Neural progenitor cell (in vitro differentiated cells): Measurements from ENCODE around the gene ANGPTL8. TPM values are rescaled to one million over a fixed set of nuclear protein-coding genes. Genes with fewer than 3 reads are reported as not detected.

ENCODE experiments used
- DNase-seq: peaks from one replicate; pipeline ENCODE4 v3.0.0-alpha.2; 2016; ENCODE audit warnings: low spot score
- H2AFZ ChIP-seq: fragments of 200-600 bp; sonication (generic); replicated peaks from 2 replicates; pipeline ENCODE4 v1.6.1; 2016; ENCODE audit warnings: antibody characterized with exemption
- H3F3A ChIP-seq: fragments of 200-600 bp; sonication (generic); 2 replicates; pipeline ENCODE4 v1.6.1; 2016; ENCODE audit warnings: antibody characterized with exemption, low read depth
- H3K27ac ChIP-seq: fragments of 200-600 bp; sonication (generic); 2 replicates; pipeline ENCODE4 v1.5.1; 2016; ENCODE audit warnings: mild to moderate bottlenecking
- H3K27me3 ChIP-seq: fragments of 200-600 bp; sonication (generic); 2 replicates; pipeline ENCODE4 v1.6.1; 2016; ENCODE audit warnings: mild to moderate bottlenecking, moderate library complexity
- H3K36me3 ChIP-seq: fragments of 200-600 bp; sonication (generic); 2 replicates; pipeline ENCODE4 v1.5.1; 2016
- H3K4me1 ChIP-seq: fragments of 200-600 bp; sonication (generic); 2 replicates; pipeline ENCODE4 v1.6.1; 2016; ENCODE audit warnings: mixed run types
- H3K4me2 ChIP-seq: fragments of 200-600 bp; sonication (generic); 2 replicates; pipeline ENCODE4 v1.6.1; 2016
- H3K4me3 ChIP-seq: fragments of 200-600 bp; sonication (generic); 2 replicates; pipeline ENCODE4 v1.5.1; 2016
- H3K79me2 ChIP-seq: fragments of 200-600 bp; sonication (generic); 2 replicates; pipeline ENCODE4 v1.6.1; 2016; ENCODE audit warnings: low read depth
- H3K9ac ChIP-seq: fragments of 200-600 bp; sonication (generic); 2 replicates; pipeline ENCODE4 v1.6.1; 2016
- H3K9me3 ChIP-seq: fragments of 200-600 bp; sonication (generic); 2 replicates; pipeline ENCODE4 v1.5.1; 2016; ENCODE audit warnings: low read depth
- H4K20me1 ChIP-seq: fragments of 200-600 bp; sonication (generic); 2 replicates; pipeline ENCODE4 v1.6.1; 2016; ENCODE audit warnings: low read depth
- H3K27ac Mint-ChIP-seq: 3 replicates; pipeline ENCODE4 v1.8.0; 2021; ENCODE audit warnings: mixed read lengths
- H3K27me3 Mint-ChIP-seq: 2 replicates; pipeline ENCODE4 v1.8.0; 2022; ENCODE audit warnings: low read depth, mild to moderate bottlenecking, inconsistent platforms, moderate library complexity, mixed read lengths; ENCODE audit not compliant: insufficient read depth
- H3K36me3 Mint-ChIP-seq: 3 replicates; pipeline ENCODE4 v1.8.0; 2021; ENCODE audit warnings: mixed read lengths
- H3K4me1 Mint-ChIP-seq: 3 replicates; pipeline ENCODE4 v1.8.0; 2021; ENCODE audit warnings: mixed read lengths
- H3K4me3 Mint-ChIP-seq: 3 replicates; pipeline ENCODE4 v1.8.0; 2021; ENCODE audit warnings: mild to moderate bottlenecking, moderate library complexity, mixed read lengths
- H3K9me3 Mint-ChIP-seq: 3 replicates; pipeline ENCODE4 v1.8.0; 2020; ENCODE audit warnings: mixed read lengths
- EZH2 ChIP-seq: fragments of 200-600 bp; sonication (generic); IDR thresholded peaks from 2 replicates; pipeline ENCODE4 v1.6.1; 2017; ENCODE audit warnings: antibody characterized with exemption, mild to moderate bottlenecking, moderate library complexity
- EZH2phosphoT487 ChIP-seq: fragments of 200-600 bp; sonication (generic); IDR thresholded peaks from 2 replicates; pipeline ENCODE4 v1.6.1; 2017; ENCODE audit warnings: antibody characterized with exemption
- total RNA-seq: library from RNA; depleted of rRNA; stranded (reverse); fragments of >200 nt; gene quantifications from 2 replicates; pipeline ENCODE4 v1.2.3, GENCODE V29; 2015; ENCODE audit warnings: low replicate concordance
- TF ChIP-seq, protein P1 (sequence below): fragments of 200-600 bp; sonication (generic); IDR thresholded peaks from 2 replicates; pipeline ENCODE4 v1.5.1; 2017; ENCODE audit warnings: antibody characterized with exemption, mild to moderate bottlenecking

ANGPTL8 gene
- total RNA-seq, 1 donor from 2014 or later, result not detected

DNA sequence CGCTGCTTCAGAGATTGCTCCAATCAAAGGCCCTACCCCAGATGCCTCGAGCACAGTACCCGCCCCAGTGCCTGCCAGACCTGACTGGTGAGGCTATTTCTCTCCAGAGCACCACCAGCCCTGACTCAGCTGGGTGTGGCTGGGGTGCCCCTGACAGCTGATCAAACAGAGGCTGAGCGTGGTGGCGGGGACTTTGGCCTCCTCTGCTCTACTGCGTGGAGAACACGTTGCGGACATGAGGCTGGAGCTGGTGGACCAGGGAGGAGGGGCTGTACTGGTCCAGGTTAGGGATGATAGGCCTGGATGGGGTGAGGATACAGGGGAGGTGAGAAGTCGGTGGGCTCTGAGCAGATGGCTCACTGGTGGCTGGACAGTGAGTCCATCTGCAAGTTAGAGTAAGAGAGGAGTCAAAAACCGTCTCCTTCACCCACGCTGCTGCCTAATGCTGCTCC, 26.4 kb downstream of the ANGPTL8 start:
- H3K36me3 Mint-ChIP-seq, result no peaks in the 10 kb centered on the region
- no peak for DNase-seq
- H3K9me3 ChIP-seq, result no peaks in the 10 kb centered on the region
- H3F3A ChIP-seq, result peaks cover 17% of the 10 kb centered on the region
- H3K4me1 ChIP-seq, result no peaks in the 10 kb centered on the region
- peaks cover 24% of the 10 kb centered on the region for H3K27me3 Mint-ChIP-seq
- no peaks in the 10 kb centered on the region for H3K27me3 ChIP-seq
- H3K4me3 Mint-ChIP-seq, result no peak overlapping the region
- peak overlapping the region; percentile 63 for H3K27ac Mint-ChIP-seq
- no peak overlapping the region for H3K9ac ChIP-seq
- no peaks in the 10 kb centered on the region for H3K9me3 Mint-ChIP-seq
- no peaks in the 10 kb centered on the region for H3K36me3 ChIP-seq
- peaks cover 17% of the 10 kb centered on the region for H3K4me1 Mint-ChIP-seq
- H3K4me3 ChIP-seq, result no peak overlapping the region
- peaks cover 6% of the 10 kb centered on the region for H4K20me1 ChIP-seq
- no peaks in the 10 kb centered on the region for H3K79me2 ChIP-seq
- no peak overlapping the region for H2AFZ ChIP-seq
- H3K4me2 ChIP-seq, result no peak overlapping the region
- no peak overlapping the region for H3K27ac ChIP-seq
- TF ChIP-seq EZH2 (no peak), EZH2phosphoT487 (no peak)
- TF ChIP-seq, protein P1, sequence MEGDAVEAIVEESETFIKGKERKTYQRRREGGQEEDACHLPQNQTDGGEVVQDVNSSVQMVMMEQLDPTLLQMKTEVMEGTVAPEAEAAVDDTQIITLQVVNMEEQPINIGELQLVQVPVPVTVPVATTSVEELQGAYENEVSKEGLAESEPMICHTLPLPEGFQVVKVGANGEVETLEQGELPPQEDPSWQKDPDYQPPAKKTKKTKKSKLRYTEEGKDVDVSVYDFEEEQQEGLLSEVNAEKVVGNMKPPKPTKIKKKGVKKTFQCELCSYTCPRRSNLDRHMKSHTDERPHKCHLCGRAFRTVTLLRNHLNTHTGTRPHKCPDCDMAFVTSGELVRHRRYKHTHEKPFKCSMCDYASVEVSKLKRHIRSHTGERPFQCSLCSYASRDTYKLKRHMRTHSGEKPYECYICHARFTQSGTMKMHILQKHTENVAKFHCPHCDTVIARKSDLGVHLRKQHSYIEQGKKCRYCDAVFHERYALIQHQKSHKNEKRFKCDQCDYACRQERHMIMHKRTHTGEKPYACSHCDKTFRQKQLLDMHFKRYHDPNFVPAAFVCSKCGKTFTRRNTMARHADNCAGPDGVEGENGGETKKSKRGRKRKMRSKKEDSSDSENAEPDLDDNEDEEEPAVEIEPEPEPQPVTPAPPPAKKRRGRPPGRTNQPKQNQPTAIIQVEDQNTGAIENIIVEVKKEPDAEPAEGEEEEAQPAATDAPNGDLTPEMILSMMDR, result no peak

DNA sequence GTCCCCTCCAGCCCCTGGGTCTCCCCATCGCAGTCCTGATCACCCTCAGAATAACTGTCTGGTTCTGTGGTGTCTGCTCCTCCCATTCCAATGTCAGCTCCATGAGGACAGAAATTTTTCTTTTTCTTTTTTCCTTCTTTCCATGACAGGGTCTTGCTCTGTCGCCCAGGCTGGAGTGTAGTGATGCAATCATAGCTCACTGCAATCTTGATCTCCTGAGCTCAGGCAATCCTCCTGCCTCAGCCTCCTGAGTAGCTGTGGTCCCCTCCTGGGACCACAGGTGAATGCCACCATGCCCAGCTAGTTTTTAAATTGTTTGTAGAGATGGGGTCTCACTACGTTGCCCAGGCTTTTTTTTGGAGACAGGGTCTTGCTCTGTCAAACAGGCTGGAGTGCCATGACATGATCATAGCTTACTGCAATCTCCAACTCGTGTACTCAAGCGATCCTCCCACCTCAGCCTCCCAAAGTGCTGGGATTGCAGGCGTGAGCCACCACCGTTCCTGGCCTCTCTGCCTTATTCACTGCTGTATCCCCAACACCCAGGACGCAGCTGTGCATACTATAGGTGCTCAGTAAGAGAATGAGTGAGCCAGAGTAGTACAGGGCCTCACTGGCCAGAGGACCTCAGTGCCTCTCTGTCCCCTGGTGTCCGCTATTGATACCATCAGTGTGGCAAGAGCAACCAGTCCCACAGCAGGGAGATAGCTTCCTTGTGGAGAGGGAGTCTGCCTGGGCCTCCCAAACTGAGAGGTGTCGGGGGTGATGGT, 28.1 kb downstream of the ANGPTL8 start:
- Mint-ChIP-seq H3K4me1 (peaks cover 14% of the 10 kb centered on the region), H3K36me3 (no peaks in the 10 kb centered on the region), H3K9me3 (no peaks in the 10 kb centered on the region), H3K27me3 (peaks cover 23% of the 10 kb centered on the region), H3K27ac (peak overlapping the region; percentile 26), H3K4me3 (peak overlapping the region; percentile 50)
- H3K9ac ChIP-seq, result no peak overlapping the region
- H3K27me3 ChIP-seq, result no peaks in the 10 kb centered on the region
- H2AFZ ChIP-seq, result no peak overlapping the region
- TF ChIP-seq, protein P1, result no peak
- TF ChIP-seq EZH2, result no peak
- no peak overlapping the region for H3K4me2 ChIP-seq
- H3K79me2 ChIP-seq, result no peaks in the 10 kb centered on the region
- H3K27ac ChIP-seq, result no peak overlapping the region
- H3F3A ChIP-seq, result peaks cover 12% of the 10 kb centered on the region
- H3K4me3 ChIP-seq, result no peak overlapping the region
- no peaks in the 10 kb centered on the region for H4K20me1 ChIP-seq
- no peaks in the 10 kb centered on the region for H3K9me3 ChIP-seq
- no peaks in the 10 kb centered on the region for H3K36me3 ChIP-seq
- DNase-seq, result no peak
- no peaks in the 10 kb centered on the region for H3K4me1 ChIP-seq

DNA sequence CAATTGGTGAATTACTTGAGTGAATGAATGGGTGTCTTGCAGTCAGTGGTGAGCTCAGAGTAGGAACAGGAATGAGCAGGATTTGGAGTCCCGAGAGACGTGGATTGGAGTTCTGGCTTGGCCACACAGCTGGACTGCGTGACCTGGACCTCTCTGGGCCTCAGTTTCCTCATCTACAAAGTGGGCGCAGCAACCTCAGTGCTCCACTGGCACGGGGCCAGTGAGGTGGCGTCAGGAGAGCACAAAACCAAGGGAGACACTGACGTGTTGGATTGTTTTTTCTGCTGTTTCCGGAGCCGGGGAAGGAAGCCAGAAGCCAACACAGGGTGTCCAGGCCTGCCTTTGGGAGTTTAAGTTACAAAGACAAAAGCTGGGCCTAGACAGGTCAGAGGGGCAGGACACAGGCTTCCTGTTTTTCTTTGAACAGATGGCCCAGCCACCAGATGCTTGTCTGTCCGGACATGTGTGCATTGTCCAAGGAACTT, 29.4 kb downstream of the ANGPTL8 start:
- H3K79me2 ChIP-seq, result no peaks in the 10 kb centered on the region
- H3K27me3 Mint-ChIP-seq, result peaks cover 19% of the 10 kb centered on the region
- TF ChIP-seq, protein P1, result no peak
- no peak for TF ChIP-seq EZH2phosphoT487
- no peak for TF ChIP-seq EZH2
- no peak overlapping the region for H2AFZ ChIP-seq
- peak overlapping the region; percentile 93 for H3K27ac Mint-ChIP-seq
- H4K20me1 ChIP-seq, result no peaks in the 10 kb centered on the region
- DNase-seq, result no peak
- H3K4me3 ChIP-seq, result no peak overlapping the region
- peaks cover 10% of the 10 kb centered on the region for H3K4me1 Mint-ChIP-seq
- H3K4me2 ChIP-seq, result no peak overlapping the region
- no peaks in the 10 kb centered on the region for H3K9me3 ChIP-seq
- H3K36me3 Mint-ChIP-seq, result no peaks in the 10 kb centered on the region
- H3K27me3 ChIP-seq, result no peaks in the 10 kb centered on the region
- no peaks in the 10 kb centered on the region for H3K36me3 ChIP-seq
- peak overlapping the region; percentile 48 for H3K4me3 Mint-ChIP-seq
- H3K9me3 Mint-ChIP-seq, result no peaks in the 10 kb centered on the region
- no peaks in the 10 kb centered on the region for H3K4me1 ChIP-seq
- H3F3A ChIP-seq, result peaks cover 3% of the 10 kb centered on the region
- no peak overlapping the region for H3K27ac ChIP-seq
- H3K9ac ChIP-seq, result no peak overlapping the region
